NT2/D1 (cell line): Measurements from ENCODE around the gene PLSCR5.

Experiments
- SUZ12 ChIP-seq: IDR thresholded peaks from 2 replicates; pipeline ENCODE4 v1.6.1; 2011; ENCODE audit not compliant: insufficient read length, insufficient read depth; ENCODE audit errors: extremely low read depth
- YY1 ChIP-seq: IDR thresholded peaks from 2 replicates; pipeline ENCODE4 v1.6.1; 2011; ENCODE audit not compliant: insufficient read length, insufficient read depth
- ZNF274 ChIP-seq: IDR thresholded peaks from 2 replicates; pipeline ENCODE4 v1.6.1; 2011; ENCODE audit warnings: mild to moderate bottlenecking, low read depth, low read length

DNA sequence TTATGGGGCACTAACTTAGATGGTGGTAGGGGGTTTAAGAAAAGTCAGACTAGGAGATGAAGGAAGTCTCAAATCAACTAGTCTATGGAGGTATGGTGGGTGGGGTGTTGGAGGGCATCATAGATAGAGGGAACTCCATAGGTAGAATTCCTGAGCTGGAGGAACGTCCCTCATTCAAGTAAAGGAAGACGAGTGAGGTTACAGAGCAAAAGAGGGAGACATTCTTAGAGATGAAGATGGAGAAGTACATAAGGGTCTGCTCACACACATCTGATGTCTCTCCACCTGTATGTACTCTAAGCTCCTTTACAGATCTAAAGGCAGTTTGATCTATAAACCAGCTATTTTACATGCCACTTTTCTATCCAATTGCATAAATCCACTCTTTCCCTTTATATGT lies 62.2 kb downstream of the PLSCR5 start:
- TF ChIP-seq YY1: no peak
- no peak for TF ChIP-seq ZNF274
- TF ChIP-seq SUZ12: no peak
